Cardiac muscle cell (in vitro differentiated cells and primary cell): ENCODE results near the gene BCAT1. TPM values are rescaled to one million over a fixed set of nuclear protein-coding genes. Genes with fewer than 3 reads are reported as not detected.

Experiments used
- DNase-seq, 2 donors: peaks; one replicate each; pipeline versions ENCODE4 v3.0.0 to v3.0.0-alpha.2; 2010 to 2017; ENCODE audit warnings: low read depth in 1 of 2, low spot score in 1 of 2
- H3K27ac ChIP-seq: fragments of 200-600 bp; sonication (generic); 2 replicates; pipeline ENCODE4 v1.5.1; 2016
- H3K27me3 ChIP-seq: fragments of 200-600 bp; sonication (generic); 2 replicates; pipeline ENCODE4 v1.6.0; 2016; ENCODE audit warnings: control low read depth
- H3K36me3 ChIP-seq: fragments of 200-600 bp; sonication (generic); 2 replicates; pipeline ENCODE4 v1.5.1; 2016; ENCODE audit warnings: control low read depth
- H3K4me1 ChIP-seq: fragments of 200-600 bp; sonication (generic); 2 replicates; pipeline ENCODE4 v1.8.1; 2017; ENCODE audit warnings: low read depth, mild to moderate bottlenecking, mixed run types
- H3K4me3 ChIP-seq: fragments of 200-600 bp; sonication (generic); 2 replicates; pipeline ENCODE4 v1.5.1; 2016; ENCODE audit warnings: mild to moderate bottlenecking
- H3K9me3 ChIP-seq: fragments of 200-600 bp; sonication (generic); 2 replicates; pipeline ENCODE4 v1.5.1; 2017; ENCODE audit warnings: low read depth, mild to moderate bottlenecking, control low read depth
- CTCF ChIP-seq: IDR thresholded peaks from 2 replicates; pipeline ENCODE4 v1.5.1; 2012; ENCODE audit warnings: low read depth, mild to moderate bottlenecking, low read length
- polyA plus RNA-seq: library from polyadenylated mRNA; unstranded; fragments of >200 nt; fragmentation: Nextera tagmentation; extraction: Ambion mirVana; gene quantifications from 2 replicates; pipeline ENCODE4 v1.2.1, GENCODE V29; 2016
- total RNA-seq: library from RNA; depleted of rRNA; stranded (reverse); fragments of >200 nt; gene quantifications from 2 replicates; pipeline ENCODE4 v1.2.3, GENCODE V29; 2016

BCAT1 gene
- total and polyA plus RNA-seq, 2 experiments from 2014 or later = 17.8 to 45.3 TPM

GRCh38 chr12:24769682-24770081 is 179.2 kb downstream of the BCAT1 start:
- DNase-seq = no peak
- Histone ChIP-seq H3K27ac (no peak overlapping the region), H3K4me3 (no peak overlapping the region), H3K27me3 (no peaks in the 10 kb centered on the region), H3K36me3 (no peaks in the 10 kb centered on the region), H3K4me1 (no peaks in the 10 kb centered on the region), H3K9me3 (no peaks in the 10 kb centered on the region)
- no peak for TF ChIP-seq CTCF

GRCh38 chr12:24768415-24768814 is 180.5 kb downstream of the BCAT1 start:
- DNase-seq = no peak

GRCh38 chr12:24767016-24767415 is 181.9 kb downstream of the BCAT1 start:
- Histone ChIP-seq H3K4me1 (no peaks in the 10 kb centered on the region), H3K4me3 (no peak overlapping the region), H3K27ac (no peak overlapping the region), H3K27me3 (no peaks in the 10 kb centered on the region), H3K9me3 (no peaks in the 10 kb centered on the region), H3K36me3 (no peaks in the 10 kb centered on the region)
- TF ChIP-seq CTCF = no peak
- DNase-seq = no peak

More at GRCh38 chr12:24768415-24768814, 180.5 kb downstream of the BCAT1 start:
- no peaks in the 10 kb centered on the region for H3K27me3 ChIP-seq
- no peak overlapping the region for H3K4me3 ChIP-seq
- no peaks in the 10 kb centered on the region for H3K4me1 ChIP-seq
- no peak for TF ChIP-seq CTCF
- no peak overlapping the region for H3K27ac ChIP-seq
- no peaks in the 10 kb centered on the region for H3K36me3 ChIP-seq
- H3K9me3 ChIP-seq = no peaks in the 10 kb centered on the region

- no peaks in the 10 kb centered on the region for H3K4me1 ChIP-seq
- no peak overlapping the region for H3K27ac ChIP-seq
- no peaks in the 10 kb centered on the region for H3K36me3 ChIP-seq
- no peak for TF ChIP-seq CTCF
- H3K9me3 ChIP-seq = no peaks in the 10 kb centered on the region
- H3K27me3 ChIP-seq = no peaks in the 10 kb centered on the region
- no peak for DNase-seq
- H3K4me3 ChIP-seq = no peak overlapping the region
Observed at GRCh38 chr12:24764712-24765111, 184.2 kb downstream of the BCAT1 start.

GRCh38 chr12:24760606-24761378 is 188.1 kb downstream of the BCAT1 start:
- Histone ChIP-seq H3K27me3 (no peaks in the 10 kb centered on the region), H3K36me3 (no peaks in the 10 kb centered on the region), H3K9me3 (no peaks in the 10 kb centered on the region), H3K27ac (no peak overlapping the region), H3K4me3 (no peak overlapping the region), H3K4me1 (no peaks in the 10 kb centered on the region)
- TF ChIP-seq CTCF = no peak
- DNase-seq = no peak
